ENCODE data around the gene RAB17.

RAB17 gene

GRCh38 chr2:237534380-237534779 lies 56.2 kb downstream of the RAB17 start:
- no peak for DNase-seq

GRCh38 chr2:237533668-237534161 lies 56.8 kb downstream of the RAB17 start:
- DNase-seq: no peak

- no peak for DNase-seq
Measured at GRCh38 chr2:237532160-237532559, 58.4 kb downstream of the RAB17 start.

- no peak for DNase-seq
Measured at GRCh38 chr2:237530472-237531433, 59.8 kb downstream of the RAB17 start.

- DNase-seq: no peak
Measured at GRCh38 chr2:237529452-237530402, 60.8 kb downstream of the RAB17 start.

- DNase-seq: no peak
Measured at GRCh38 chr2:237527766-237528165, 62.8 kb downstream of the RAB17 start.

- DNase-seq: no peak
Measured at GRCh38 chr2:237527233-237527632, 63.3 kb downstream of the RAB17 start.

- no peak for DNase-seq
Measured at GRCh38 chr2:237525559-237526157, 64.9 kb downstream of the RAB17 start.

GRCh38 chr2:237524631-237525030 lies 65.9 kb downstream of the RAB17 start:
- DNase-seq: no peak

Measured in activated CD4-positive, alpha-beta T cell treated with anti-CD3 and anti-CD28 coated beads, Interleukin-2, amount 50 U/mL, for 4 hours (primary cell).